ENCODE results near the gene IGFL2. TPM values are rescaled to one million over a fixed set of nuclear protein-coding genes. Genes with fewer than 3 reads are reported as not detected.
"Not testable (repeated sequence)": the region's sequence is repeated elsewhere in the genome, so short reads cannot be mapped to it uniquely, and the experiment has no call there.

The IGFL2 gene
- total and polyA plus RNA-seq, 10 of the 15 experiments (the other 5 are each of a cell fraction or from before 2014, with no cell fraction given) = 0.19 TPM; not detected in 9

- H3K4me3 ChIP-seq; SMC1A ChIA-PET (ENCODE audit: uncharacterized antibody, unreplicated experiment); BruUV-seq (replicated peaks); FAIRE-seq; H3K36me3 ChIP-seq (ENCODE audit: control insufficient read depth in 2 of 2, insufficient read depth in 2 of 2, low read length in 1 of 2); H3K79me2 ChIP-seq (ENCODE audit: control insufficient read depth, insufficient read depth, low read length); intact Hi-C loops (cut with micrococcal nuclease; ENCODE audit: unreplicated experiment); H3K9me3 ChIP-seq (replicated peaks; ENCODE audit: control insufficient read depth, insufficient read depth, low read length); H4K20me1 ChIP-seq (ENCODE audit: control insufficient read depth, insufficient read depth); H3K4me2 ChIP-seq (ENCODE audit: control insufficient read depth, insufficient read depth); POLR2A ChIA-PET; H3K27me3 ChIP-seq (replicated peaks in 1 of 2; ENCODE audit: control insufficient read depth in 2 of 2, insufficient read depth in 2 of 2, low read length in 1 of 2); H2AFZ ChIP-seq (ENCODE audit: control insufficient read depth, low read depth, low read length); DNase-seq (ENCODE audit: low read depth, low spot score); in situ Hi-C loops (cut with MboI); H3K27ac ChIP-seq (ENCODE audit: control insufficient read depth, insufficient read depth); CTCF ChIA-PET; H3K9ac ChIP-seq (ENCODE audit: control insufficient read depth, insufficient read depth, low read length); RAD21 ChIA-PET (ENCODE audit: unreplicated experiment); ATAC-seq; H3K4me1 ChIP-seq (ENCODE audit: control insufficient read depth, insufficient read depth, low read length): not testable (repeated sequence)
- WGBS (ENCODE audit: insufficient coverage, insufficient replicate concordance, low lambda C conversion rate, missing lambda C conversion rate) = 0% methylated on average over 5 of the region's 7 CpGs
Measured at GRCh38 chr19:46195919-46196318, 47.9 kb downstream of the IGFL2 start.

- FAIRE-seq = no peak
- RAD21 ChIA-PET (ENCODE audit: unreplicated experiment) = no interaction called here
- Histone ChIP-seq H3K4me2 (ENCODE audit: control insufficient read depth, insufficient read depth) (no peak overlapping the region), H3K79me2 (ENCODE audit: control insufficient read depth, insufficient read depth, low read length) (no peaks in the 10 kb centered on the region), H3K4me3 (no peak overlapping the region), H4K20me1 (ENCODE audit: control insufficient read depth, insufficient read depth) (no peaks in the 10 kb centered on the region), H3K27me3 (replicated peaks in 1 of 2; ENCODE audit: control insufficient read depth in 2 of 2, insufficient read depth in 2 of 2, low read length in 1 of 2) (peaks cover 0 to 2% of the 10 kb centered on the region in 2 experiments; a peak in 1 of 4 replicates), H3K9ac (ENCODE audit: control insufficient read depth, insufficient read depth, low read length) (no peak overlapping the region), H3K27ac (ENCODE audit: control insufficient read depth, insufficient read depth) (no peak overlapping the region), H3K36me3 (ENCODE audit: control insufficient read depth in 2 of 2, insufficient read depth in 2 of 2, low read length in 1 of 2) (no peaks in the 10 kb centered on the region), H3K4me1 (ENCODE audit: control insufficient read depth, insufficient read depth, low read length) (no peaks in the 10 kb centered on the region), H3K9me3 (replicated peaks; ENCODE audit: control insufficient read depth, insufficient read depth, low read length) (no peaks in the 10 kb centered on the region), H2AFZ (ENCODE audit: control insufficient read depth, low read depth, low read length) (no peak overlapping the region)
- CTCF ChIA-PET = no interaction called here
- no TSS peak for BruUV-seq (replicated peaks)
- intact Hi-C loops (cut with micrococcal nuclease; ENCODE audit: unreplicated experiment) = no loop called here
- no peak for ATAC-seq
- in situ Hi-C loops (cut with MboI) = no loop called here
- no peak for DNase-seq (ENCODE audit: low read depth, low spot score)
- SMC1A ChIA-PET (ENCODE audit: uncharacterized antibody, unreplicated experiment) = no interaction called here
- POLR2A ChIA-PET = no interaction called here
- 2% methylated on average over 8 of the region's 8 CpGs for WGBS (ENCODE audit: insufficient coverage, insufficient replicate concordance, low lambda C conversion rate, missing lambda C conversion rate)
- TF ChIP-seq HDGF (IDR thresholded peaks at IDR 0.05) (no peak), KLF5 (IDR thresholded peaks at IDR 0.05; ENCODE audit: partially characterized antibody) (no peak), TARDBP (IDR thresholded peaks at IDR 0.05; ENCODE audit: borderline replicate concordance) (no peak), USF1 (IDR thresholded peaks at IDR 0.05; ENCODE audit: borderline replicate concordance, extremely low read length, insufficient read depth, low read depth, low read length) (no peak), BCLAF1 (IDR thresholded peaks at IDR 0.05) (no peak), NKRF (conservative IDR thresholded peaks at IDR 0.05) (no peak), SPI1 (IDR thresholded peaks at IDR 0.05; ENCODE audit: borderline replicate concordance, insufficient read depth, low read depth, low read length) (no peak), RB1 (IDR thresholded peaks at IDR 0.05; ENCODE audit: borderline replicate concordance) (no peak), ESRRA (IDR thresholded peaks at IDR 0.05; ENCODE audit: low read length) (no peak), NR2C1 (IDR thresholded peaks at IDR 0.05) (no peak), EGR1 (IDR thresholded peaks at IDR 0.05; ENCODE audit: borderline replicate concordance in 1 of 2, low read depth in 2 of 2, low read length in 2 of 2) (no peak)
Measured at GRCh38 chr19:46196410-46197124, 48.5 kb downstream of the IGFL2 start.
